Activated CD4-positive, alpha-beta T cell treated with anti-CD3 and anti-CD28 coated beads, Interleukin-2, amount 10 ng/mL, durations not matched to agents 7 days and 5 days (primary cell): ENCODE measurements around the gene ARF6. TPM values are rescaled to one million over a fixed set of nuclear protein-coding genes. Genes with fewer than 3 reads are reported as not detected.
"Not testable (repeated sequence)": the region's sequence is repeated elsewhere in the genome, so short reads cannot be mapped to it uniquely, and the experiment has no call there.

Experiments used
- CTCF ChIA-PET: fragments of 350-600 bp; sonication (Branson Sonifier 250); formaldehyde crosslinking; loops from one replicate; lab custom pipeline; 2021; ENCODE audit warnings: antibody characterized with exemption; lab: Charles Lee
- POLR2A ChIA-PET: fragments of 350-600 bp; sonication (Branson Sonifier 250); formaldehyde crosslinking; loops from one replicate; lab custom pipeline; 2021; ENCODE audit warnings: antibody characterized with exemption; lab: Charles Lee
- DNase-seq: peaks from one replicate; pipeline ENCODE4 v3.0.0-alpha.2; 2020
- H3K27ac Mint-ChIP-seq: one replicate; pipeline ENCODE4 v1.8.0; 2021; ENCODE audit warnings: mild to moderate bottlenecking, moderate library complexity, mixed read lengths
- H3K27me3 Mint-ChIP-seq: one replicate; pipeline ENCODE4 v1.8.0; 2021; ENCODE audit warnings: mixed read lengths
- H3K36me3 Mint-ChIP-seq: one replicate; pipeline ENCODE4 v1.8.0; 2021; ENCODE audit warnings: low read depth, mixed read lengths
- H3K4me1 Mint-ChIP-seq: one replicate; pipeline ENCODE4 v1.8.0; 2021; ENCODE audit warnings: mixed read lengths
- H3K4me3 Mint-ChIP-seq: one replicate; pipeline ENCODE4 v1.8.0; 2021; ENCODE audit warnings: mild to moderate bottlenecking, moderate library complexity, mixed read lengths
- H3K9me3 Mint-ChIP-seq: one replicate; pipeline ENCODE4 v1.8.0; 2021; ENCODE audit warnings: mixed read lengths
- total RNA-seq, 2 experiments: library from RNA; stranded (reverse); gene quantifications; one replicate each; pipeline ENCODE4 v1.2.3, GENCODE V29; 2021

The ARF6 gene
- total RNA-seq, 2 experiments from 2014 or later = 160 to 165 TPM

DNA sequence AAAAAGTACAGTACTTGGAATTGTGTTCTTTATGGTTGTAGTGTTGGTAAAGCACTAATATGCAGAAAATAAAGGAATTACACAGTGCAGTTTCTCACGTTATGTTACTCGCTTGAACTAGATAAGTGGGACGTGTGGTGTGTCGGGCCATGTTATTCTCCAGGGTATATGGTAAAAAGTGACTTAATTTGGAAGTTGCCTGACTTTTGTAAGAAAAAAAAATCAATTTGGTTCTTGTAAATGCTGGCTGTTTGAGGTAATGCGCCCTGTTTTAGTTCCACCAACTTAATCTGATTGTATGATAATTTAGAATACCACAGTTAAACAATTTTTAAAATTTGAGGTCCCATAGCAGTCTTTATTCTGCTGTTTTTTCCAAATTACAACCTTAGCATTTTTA, 4.1 kb downstream of the ARF6 start:
- POLR2A ChIA-PET = no interaction called here
- peaks cover 31% of the 10 kb centered on the region for H3K4me1 Mint-ChIP-seq

DNA sequence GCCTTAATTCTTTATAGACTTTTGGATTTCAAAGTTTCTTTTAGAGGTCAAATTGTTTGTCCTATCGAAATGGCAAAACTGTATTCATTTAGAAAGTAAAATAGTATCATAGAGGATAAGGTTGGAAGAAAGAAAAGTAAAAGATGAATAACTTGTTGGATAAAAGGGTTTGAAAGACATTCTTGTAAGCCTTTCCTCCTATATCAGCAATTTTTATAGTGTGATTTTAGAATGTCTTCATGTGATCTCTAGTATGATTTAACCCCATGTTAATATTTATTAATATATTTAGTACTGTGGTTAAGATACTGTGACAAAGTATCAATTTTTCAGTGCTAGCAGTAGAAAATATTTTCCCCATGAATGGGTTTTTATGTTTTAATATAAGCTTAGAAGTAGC, 4.5 kb downstream of the ARF6 start:
- CTCF ChIA-PET = interaction anchor here (0.6 kb wide), 1 partner anchor 10 kb away, joined by 3 read pairs; no protein-coding TSS in a partner anchor

More for the DNA sequence above, 4.1 kb downstream of the ARF6 start:
- CTCF ChIA-PET = no interaction called here
- H3K36me3 Mint-ChIP-seq = peaks cover 59% of the 10 kb centered on the region
- peak overlapping the region; percentile 88 for H3K27ac Mint-ChIP-seq
- H3K4me3 Mint-ChIP-seq = peak overlapping the region; percentile 97
- H3K27me3 Mint-ChIP-seq = no peaks in the 10 kb centered on the region
- no peaks in the 10 kb centered on the region for H3K9me3 Mint-ChIP-seq
- no peak for DNase-seq

DNA sequence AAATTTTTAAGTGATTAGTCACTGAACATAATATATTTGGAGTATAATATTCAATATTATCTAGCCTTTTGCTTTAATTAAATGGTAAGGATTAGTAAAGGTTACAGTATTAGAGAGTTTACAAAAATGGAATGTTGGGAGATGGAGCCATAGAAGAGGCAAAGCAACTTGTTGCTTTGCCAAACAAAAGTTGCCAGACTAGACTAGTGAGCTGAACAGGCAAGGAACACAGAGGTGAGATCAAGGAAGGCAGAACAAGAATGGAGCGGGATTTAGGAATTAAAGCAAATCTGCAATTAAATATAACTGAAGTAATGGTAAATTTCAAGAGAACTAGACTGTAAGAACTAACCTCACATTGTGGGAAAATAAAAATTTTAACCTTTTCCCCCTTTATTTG, 5.1 kb downstream of the ARF6 start:
- no peak for DNase-seq
- Mint-ChIP-seq H3K4me1 (peaks cover 31% of the 10 kb centered on the region), H3K4me3 (peak overlapping the region; percentile 97), H3K9me3 (no peaks in the 10 kb centered on the region), H3K36me3 (peaks cover 60% of the 10 kb centered on the region), H3K27ac (peak overlapping the region; percentile 90), H3K27me3 (no peaks in the 10 kb centered on the region)
- ChIA-PET CTCF (interaction anchor here (0.6 kb wide), 1 partner anchor 9 kb away, joined by 3 read pairs; no protein-coding TSS in a partner anchor), POLR2A (no interaction called here)

More for the DNA sequence above, 4.5 kb downstream of the ARF6 start:
- H3K9me3 Mint-ChIP-seq = no peaks in the 10 kb centered on the region
- POLR2A ChIA-PET = no interaction called here
- peak overlapping the region; percentile 97 for H3K4me3 Mint-ChIP-seq
- peaks cover 60% of the 10 kb centered on the region for H3K36me3 Mint-ChIP-seq
- peak overlapping the region; percentile 88 for H3K27ac Mint-ChIP-seq
- no peak for DNase-seq
- peaks cover 30% of the 10 kb centered on the region for H3K4me1 Mint-ChIP-seq
- no peaks in the 10 kb centered on the region for H3K27me3 Mint-ChIP-seq

DNA sequence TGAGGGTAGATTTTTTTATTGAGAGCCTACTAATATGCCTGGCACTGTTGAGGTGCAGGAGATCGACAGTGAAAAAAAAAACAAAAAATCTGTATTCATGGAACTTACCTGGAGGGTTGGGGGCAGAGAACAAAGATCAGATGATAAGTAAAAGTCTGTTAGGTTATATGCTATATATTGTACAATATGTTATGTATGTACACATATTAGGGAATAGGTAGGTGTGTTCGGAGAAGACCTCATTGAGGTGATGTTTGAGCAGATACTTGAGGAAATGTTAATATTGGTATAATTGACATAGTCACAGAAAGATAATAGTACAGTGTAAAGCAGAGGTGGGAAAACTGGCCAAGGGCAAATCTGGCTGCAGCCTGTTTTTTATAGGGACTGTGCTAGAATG, 5.6 kb downstream of the ARF6 start:
- Mint-ChIP-seq H3K27me3 (no peaks in the 10 kb centered on the region), H3K27ac (peak overlapping the region; percentile 77), H3K9me3 (no peaks in the 10 kb centered on the region), H3K4me1 (peaks cover 33% of the 10 kb centered on the region), H3K4me3 (peak overlapping the region; percentile 97), H3K36me3 (peaks cover 59% of the 10 kb centered on the region)
- ChIA-PET POLR2A (no interaction called here), CTCF (interaction anchor here (0.6 to 1.1 kb wide), 2 partner anchors 19 to 46 kb away, joined by 3 read pairs; no protein-coding TSS in a partner anchor)
- no peak for DNase-seq

GRCh38 chr14:49900973-49901372, 8.1 kb downstream of the ARF6 start:
- Mint-ChIP-seq H3K4me3 (no peak overlapping the region), H3K27ac (no peak overlapping the region), H3K27me3 (no peaks in the 10 kb centered on the region), H3K36me3 (peaks cover 40% of the 10 kb centered on the region), H3K4me1 (peaks cover 35% of the 10 kb centered on the region), H3K9me3 (no peaks in the 10 kb centered on the region)
- CTCF ChIA-PET = interaction anchor here (1.0 kb wide), 1 partner anchor 38 kb away, joined by 3 read pairs; no protein-coding TSS in a partner anchor
- POLR2A ChIA-PET = no interaction called here
- no peak for DNase-seq

DNA sequence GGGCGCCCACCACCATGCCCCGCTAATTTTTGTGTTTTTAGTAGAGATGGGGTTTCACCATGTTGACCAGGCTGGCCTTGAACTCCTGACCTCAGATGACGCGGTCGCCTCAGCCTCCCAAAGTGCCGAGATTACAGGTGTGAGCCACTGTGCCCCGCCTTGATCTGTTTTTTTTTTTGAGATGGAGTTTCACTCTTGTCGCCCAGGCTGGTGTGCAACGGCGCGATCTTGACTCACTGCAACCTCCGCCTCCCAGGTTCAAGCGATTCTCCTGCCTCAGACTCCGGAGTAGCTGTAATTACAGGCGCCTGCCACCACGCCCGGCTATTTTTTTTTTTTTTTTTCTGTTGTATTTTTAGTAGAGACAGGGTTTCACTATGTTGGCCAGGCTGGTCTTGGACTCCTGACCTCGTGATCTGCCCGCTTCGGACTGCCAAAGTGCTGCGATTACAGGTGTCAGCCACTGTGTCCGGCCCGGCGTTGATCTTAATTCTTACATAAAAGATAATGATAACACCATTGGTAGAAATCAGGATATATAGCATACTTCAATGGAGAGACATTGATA, 9.9 kb downstream of the ARF6 start:
- H3K4me3 Mint-ChIP-seq, DNase-seq, H3K9me3 Mint-ChIP-seq, H3K27me3 Mint-ChIP-seq, H3K27ac Mint-ChIP-seq: not testable (repeated sequence)
- CTCF ChIA-PET = interaction anchor here (0.6 to 1.0 kb wide), 4 partner anchors 9 to 105 kb away, joined by 3 to 9 read pairs (median 4); no protein-coding TSS in a partner anchor
- POLR2A ChIA-PET = interaction anchor here (0.6 kb wide), 2 partner anchors 27 to 874 kb away, joined by 3 to 4 read pairs; no protein-coding TSS in a partner anchor
- Mint-ChIP-seq H3K36me3 (peaks cover 30% of the 10 kb centered on the region), H3K4me1 (peaks cover 41% of the 10 kb centered on the region)

- Mint-ChIP-seq H3K4me3 (no peak overlapping the region), H3K27me3 (no peaks in the 10 kb centered on the region), H3K4me1 (peaks cover 35% of the 10 kb centered on the region), H3K27ac (no peak overlapping the region), H3K36me3 (peaks cover 20% of the 10 kb centered on the region), H3K9me3 (no peaks in the 10 kb centered on the region)
- no peak for DNase-seq
- POLR2A ChIA-PET = interaction anchor here (0.7 kb wide), 1 partner anchor 8 kb away, joined by 3 read pairs; no protein-coding TSS in a partner anchor
- CTCF ChIA-PET = interaction anchor here (0.6 to 2.6 kb wide), 2 partner anchors 39 to 112 kb away, joined by 3 to 6 read pairs; no protein-coding TSS in a partner anchor
These were observed 11.4 kb downstream of the ARF6 start for GRCh38 chr14:49904270-49904669.

GRCh38 chr14:49905989-49906388, 13.1 kb downstream of the ARF6 start:
- peaks cover 33% of the 10 kb centered on the region for H3K4me1 Mint-ChIP-seq
- no peak overlapping the region for H3K27ac Mint-ChIP-seq
- peaks cover 18% of the 10 kb centered on the region for H3K36me3 Mint-ChIP-seq
- POLR2A ChIA-PET = no interaction called here
- no peak for DNase-seq
- no peaks in the 10 kb centered on the region for H3K27me3 Mint-ChIP-seq
- H3K4me3 Mint-ChIP-seq = no peak overlapping the region
- CTCF ChIA-PET = interaction anchor here (0.6 to 2.6 kb wide), 3 partner anchors 14 to 209 kb away, joined by 3 to 6 read pairs (median 4); partner anchors contain the start of gene ARF6
- H3K9me3 Mint-ChIP-seq = no peaks in the 10 kb centered on the region

GRCh38 chr14:49907186-49907585, 14.3 kb downstream of the ARF6 start:
- H3K4me1 Mint-ChIP-seq = peaks cover 40% of the 10 kb centered on the region
- peak overlapping the region; percentile 46 for H3K27ac Mint-ChIP-seq
- CTCF ChIA-PET = interaction anchor here (0.7 to 0.9 kb wide), 3 partner anchors 9 to 73 kb away, joined by 3 read pairs; no protein-coding TSS in a partner anchor
- H3K36me3 Mint-ChIP-seq = peaks cover 15% of the 10 kb centered on the region
- H3K27me3 Mint-ChIP-seq = no peaks in the 10 kb centered on the region
- no peaks in the 10 kb centered on the region for H3K9me3 Mint-ChIP-seq
- DNase-seq = no peak
- POLR2A ChIA-PET = interaction anchor here (1.2 kb wide), 1 partner anchor 65 kb away, joined by 4 read pairs; no protein-coding TSS in a partner anchor
- peak overlapping the region; percentile 13 for H3K4me3 Mint-ChIP-seq

DNA sequence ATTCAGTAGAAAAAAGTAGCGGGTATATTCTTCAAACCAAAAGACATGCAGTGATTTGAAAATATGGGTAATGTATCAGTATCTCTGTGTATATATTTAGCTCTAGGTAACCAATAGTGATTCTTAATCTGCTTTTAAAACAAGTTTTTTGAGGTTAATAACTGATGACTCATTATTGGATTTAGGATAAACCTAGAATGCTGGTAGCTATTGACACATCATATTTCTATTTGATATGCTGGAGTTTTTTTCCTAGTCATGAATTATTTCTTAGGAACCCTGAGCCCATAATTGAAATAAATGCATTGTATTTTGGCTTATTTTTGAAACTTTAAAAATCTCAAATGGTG, 15.5 kb downstream of the ARF6 start:
- Mint-ChIP-seq H3K27ac (no peak overlapping the region), H3K9me3 (no peaks in the 10 kb centered on the region), H3K36me3 (peaks cover 11% of the 10 kb centered on the region), H3K4me3 (no peak overlapping the region), H3K4me1 (peaks cover 36% of the 10 kb centered on the region), H3K27me3 (no peaks in the 10 kb centered on the region)
- POLR2A ChIA-PET = interaction anchor here (1.1 to 1.2 kb wide), 2 partner anchors 64 to 93 kb away, joined by 4 read pairs; no protein-coding TSS in a partner anchor
- no peak for DNase-seq
- CTCF ChIA-PET = interaction anchor here (0.7 to 1.0 kb wide), 2 partner anchors 47 to 58 kb away, joined by 3 read pairs; no protein-coding TSS in a partner anchor

- H3K27me3 Mint-ChIP-seq = no peaks in the 10 kb centered on the region
- peaks cover 36% of the 10 kb centered on the region for H3K4me1 Mint-ChIP-seq
- no peaks in the 10 kb centered on the region for H3K9me3 Mint-ChIP-seq
- ChIA-PET POLR2A (interaction anchor here (1.1 kb wide), 1 partner anchor 93 kb away, joined by 4 read pairs; no protein-coding TSS in a partner anchor), CTCF (interaction anchor here (1.0 kb wide), 1 partner anchor 47 kb away, joined by 3 read pairs; no protein-coding TSS in a partner anchor)
- H3K4me3 Mint-ChIP-seq = no peak overlapping the region
- peaks cover 10% of the 10 kb centered on the region for H3K36me3 Mint-ChIP-seq
- DNase-seq = no peak
- no peak overlapping the region for H3K27ac Mint-ChIP-seq
These were observed 16.1 kb downstream of the ARF6 start for GRCh38 chr14:49909016-49909415.

DNA sequence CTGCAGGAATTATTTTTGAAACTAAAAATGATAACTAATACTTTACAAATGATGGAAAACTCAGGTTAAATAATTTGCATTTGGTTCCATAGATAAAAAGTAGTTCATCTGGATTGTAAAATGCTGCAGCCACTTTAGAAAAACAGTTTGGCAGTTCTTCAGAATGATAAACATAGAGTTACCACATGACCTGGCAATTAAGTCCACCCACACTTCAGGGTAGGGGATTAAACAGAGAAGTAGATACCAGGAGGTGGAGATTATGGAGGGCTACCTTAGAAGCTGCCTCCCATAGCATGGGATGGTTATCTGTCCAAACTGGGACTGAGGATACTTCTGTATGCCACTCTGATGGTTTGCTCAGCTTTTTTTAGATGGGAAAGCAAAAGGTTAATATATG, 22.2 kb downstream of the ARF6 start:
- no peaks in the 10 kb centered on the region for H3K9me3 Mint-ChIP-seq
- H3K36me3 Mint-ChIP-seq = no peaks in the 10 kb centered on the region
- H3K27ac Mint-ChIP-seq = no peak overlapping the region
- H3K27me3 Mint-ChIP-seq = no peaks in the 10 kb centered on the region
- peaks cover 12% of the 10 kb centered on the region for H3K4me1 Mint-ChIP-seq
- ChIA-PET POLR2A (no interaction called here), CTCF (interaction anchor here (1.2 kb wide), 1 partner anchor 24 kb away, joined by 3 read pairs; no protein-coding TSS in a partner anchor)
- H3K4me3 Mint-ChIP-seq = no peak overlapping the region
- DNase-seq = no peak

DNA sequence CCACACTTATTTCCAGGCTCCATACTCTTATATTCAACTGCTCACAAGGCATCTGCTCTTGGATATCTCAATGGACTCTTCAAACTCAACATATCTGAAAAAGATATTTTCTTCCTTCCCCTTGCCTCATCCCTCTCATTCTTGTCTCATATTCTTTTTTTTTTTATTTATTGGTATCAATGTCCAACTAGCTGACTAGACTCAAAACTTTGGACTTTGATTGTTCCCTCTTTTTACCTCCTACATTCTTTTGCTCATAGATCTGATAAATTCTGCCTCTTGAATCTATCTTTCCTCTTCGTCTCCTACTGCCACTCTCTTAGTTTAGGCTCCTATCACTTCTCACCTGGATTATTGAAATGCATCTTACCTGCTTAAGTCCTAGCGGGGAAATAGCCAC, 25.8 kb downstream of the ARF6 start:
- Mint-ChIP-seq H3K4me1 (peaks cover 4% of the 10 kb centered on the region), H3K4me3 (no peak overlapping the region), H3K9me3 (no peaks in the 10 kb centered on the region), H3K27me3 (no peaks in the 10 kb centered on the region), H3K27ac (no peak overlapping the region), H3K36me3 (no peaks in the 10 kb centered on the region)
- no peak for DNase-seq
- ChIA-PET POLR2A (no interaction called here), CTCF (interaction anchor here (1.3 kb wide), 1 partner anchor 57 kb away, joined by 4 read pairs; no protein-coding TSS in a partner anchor)
